SU-DHL-6 (cell line): ENCODE data around the gene RIC1.

Experiments used
- H2AFZ ChIP-seq: fragments of 200-600 bp; sonication (generic); 2 replicates; pipeline ENCODE4 v1.6.1; 2014; ENCODE audit warnings: low read depth, mild to moderate bottlenecking, moderate library complexity, mixed read lengths, antibody characterized with exemption, low read length; ENCODE audit not compliant: severe bottlenecking
- H3F3A ChIP-seq: fragments of 200-600 bp; shearing (Covaris generic); 2 replicates; pipeline ENCODE4 v1.6.0; 2016; ENCODE audit warnings: antibody characterized with exemption, mild to moderate bottlenecking; ENCODE audit not compliant: insufficient read depth
- H3K27ac ChIP-seq: fragments of 200-600 bp; sonication (generic); 2 replicates; pipeline ENCODE4 v1.5.1; 2016; ENCODE audit warnings: low read depth, mild to moderate bottlenecking, low read length, moderate library complexity, mixed read lengths
- H3K27me3 ChIP-seq: fragments of 200-600 bp; sonication (generic), shearing (Covaris generic); 2 replicates; pipeline ENCODE4 v1.6.0; 2014; ENCODE audit warnings: mild to moderate bottlenecking, low read length
- H3K36me3 ChIP-seq: fragments of 200-600 bp; sonication (generic); 2 replicates; pipeline ENCODE4 v1.6.1; 2014; ENCODE audit warnings: mild to moderate bottlenecking, low read length, mixed read lengths
- H3K4me2 ChIP-seq: fragments of 300-600, 200-600 bp; shearing (Covaris generic), sonication (generic); 2 replicates; pipeline ENCODE4 v1.6.0; 2014; ENCODE audit warnings: low read length, low read depth, mild to moderate bottlenecking; ENCODE audit not compliant: poor library complexity, severe bottlenecking
- H3K4me3 ChIP-seq: fragments of 200-600 bp; sonication (generic); 2 replicates; pipeline ENCODE4 v1.5.1; 2014; ENCODE audit warnings: antibody characterized with exemption, low read length, mild to moderate bottlenecking, mixed read lengths; ENCODE audit not compliant: insufficient read depth, poor library complexity, severe bottlenecking
- H3K79me2 ChIP-seq: fragments of 200-600 bp; sonication (generic); 2 replicates; pipeline ENCODE4 v1.6.1; 2014; ENCODE audit warnings: mild to moderate bottlenecking, low read length, moderate library complexity; ENCODE audit not compliant: insufficient read depth
- H3K9ac ChIP-seq: fragments of 200-600 bp; sonication (generic); 2 replicates; pipeline ENCODE4 v1.7.0; 2014; ENCODE audit warnings: mild to moderate bottlenecking, low read length
- H3K9me2 ChIP-seq: fragments of 200-600 bp; sonication (generic); replicated peaks from 2 replicates; pipeline ENCODE4 v1.6.1; 2014; ENCODE audit warnings: low read length; ENCODE audit not compliant: insufficient read depth
- H3K9me3 ChIP-seq: fragments of 200-600 bp; sonication (generic); 2 replicates; pipeline ENCODE4 v1.6.1; 2014; ENCODE audit warnings: low read length, mixed read lengths; ENCODE audit not compliant: insufficient read depth
- H4K20me1 ChIP-seq: fragments of 200-600 bp; sonication (generic); 2 replicates; pipeline ENCODE4 v1.6.1; 2014; ENCODE audit warnings: low read depth, mild to moderate bottlenecking, antibody characterized with exemption, low read length, moderate library complexity, mixed read lengths
- CTCF ChIP-seq: fragments of 200-600 bp; sonication (generic); IDR thresholded peaks from one replicate; pipeline ENCODE4 v1.5.1; 2017; ENCODE audit warnings: antibody characterized with exemption, mild to moderate bottlenecking, low read length, moderate library complexity; ENCODE audit not compliant: insufficient read depth, poor library complexity, severe bottlenecking
- EZH2phosphoT487 ChIP-seq: fragments of 200-600 bp; sonication (generic), shearing (Covaris generic); conservative IDR thresholded peaks from 2 replicates; pipeline ENCODE4 v1.6.1; 2018; ENCODE audit warnings: mild to moderate bottlenecking, antibody characterized with exemption, low read length, moderate library complexity, mixed read lengths

The RIC1 gene

GRCh38 chr9:5608298-5609225 is 20.3 kb upstream of the RIC1 start:
- Histone ChIP-seq H3K4me3 (no peak overlapping the region), H3F3A (peaks cover 11% of the 10 kb centered on the region; the same call in 1 of the 2 replicates), H3K4me2 (no peak overlapping the region), H3K9me2 (no peaks in the 10 kb centered on the region), H2AFZ (no peak overlapping the region), H3K9ac (no peak overlapping the region), H3K79me2 (no peaks in the 10 kb centered on the region), H3K27me3 (no peaks in the 10 kb centered on the region), H3K36me3 (no peaks in the 10 kb centered on the region), H3K27ac (no peak overlapping the region), H3K9me3 (no peaks in the 10 kb centered on the region), H4K20me1 (no peaks in the 10 kb centered on the region)
- TF ChIP-seq CTCF (no peak), EZH2phosphoT487 (no peak)

GRCh38 chr9:5609226-5609596 is 19.7 kb upstream of the RIC1 start:
- no peak overlapping the region for H3K4me2 ChIP-seq
- H3F3A ChIP-seq, result peaks cover 11% of the 10 kb centered on the region; the same call in 1 of the 2 replicates
- no peaks in the 10 kb centered on the region for H3K9me2 ChIP-seq
- no peak overlapping the region for H3K27ac ChIP-seq
- no peaks in the 10 kb centered on the region for H4K20me1 ChIP-seq
- no peak overlapping the region for H3K9ac ChIP-seq
- no peak overlapping the region for H3K4me3 ChIP-seq
- H3K36me3 ChIP-seq, result no peaks in the 10 kb centered on the region
- no peaks in the 10 kb centered on the region for H3K79me2 ChIP-seq
- TF ChIP-seq EZH2phosphoT487, result no peak
- no peak for TF ChIP-seq CTCF
- no peaks in the 10 kb centered on the region for H3K9me3 ChIP-seq
- H3K27me3 ChIP-seq, result no peaks in the 10 kb centered on the region
- H2AFZ ChIP-seq, result no peak overlapping the region

GRCh38 chr9:5610491-5610890 is 18.4 kb upstream of the RIC1 start:
- H2AFZ ChIP-seq, result no peak overlapping the region
- no peak overlapping the region for H3K4me3 ChIP-seq
- H3K9me3 ChIP-seq, result no peaks in the 10 kb centered on the region
- no peak overlapping the region for H3K27ac ChIP-seq
- H3K36me3 ChIP-seq, result no peaks in the 10 kb centered on the region
- peaks cover 11% of the 10 kb centered on the region; the same call in 1 of the 2 replicates for H3F3A ChIP-seq
- no peaks in the 10 kb centered on the region for H3K79me2 ChIP-seq
- no peaks in the 10 kb centered on the region for H3K9me2 ChIP-seq
- H4K20me1 ChIP-seq, result no peaks in the 10 kb centered on the region
- H3K9ac ChIP-seq, result no peak overlapping the region
- TF ChIP-seq CTCF (no peak), EZH2phosphoT487 (no peak)
- no peaks in the 10 kb centered on the region for H3K27me3 ChIP-seq
- H3K4me2 ChIP-seq, result no peak overlapping the region
